NCI-H1417 treated with DMSO at 0.1 percent for 48 hours (cell line): ENCODE results near the gene CYP2B6.
"Not testable (repeated sequence)": the region's sequence is repeated elsewhere in the genome, so short reads cannot be mapped to it uniquely, and the experiment has no call there.

Experiments
- DNase-seq: peaks from one replicate; lab custom pipeline; 2025; lab: John Stamatoyannopoulos, UW

Gene CYP2B6

GRCh38 chr19:40990972-40991381, at the start of gene CYP2B6:
Gene CYP2B6, plus strand, starts transcription at chr19:40991282. Its CDS starts 24 bp downstream, at chr19:40991306.
- no peak for DNase-seq

- DNase-seq: no peak
Measured at GRCh38 chr19:40941481-40942219, 49.4 kb upstream of the CYP2B6 start.

GRCh38 chr19:40945645-40946044, 45.4 kb upstream of the CYP2B6 start:
- DNase-seq: no peak

- DNase-seq: no peak
Measured at GRCh38 chr19:40947114-40947513, 44.0 kb upstream of the CYP2B6 start.

GRCh38 chr19:40947573-40947972, 43.5 kb upstream of the CYP2B6 start:
- DNase-seq: no peak

GRCh38 chr19:40948580-40949299, 42.3 kb upstream of the CYP2B6 start:
- no peak for DNase-seq

GRCh38 chr19:40954573-40954972, 36.5 kb upstream of the CYP2B6 start:
- no peak for DNase-seq

- no peak for DNase-seq
Measured at GRCh38 chr19:40959338-40959737, 31.7 kb upstream of the CYP2B6 start.

GRCh38 chr19:40960062-40960685, 30.9 kb upstream of the CYP2B6 start:
- DNase-seq: no peak

GRCh38 chr19:40960780-40961179, 30.3 kb upstream of the CYP2B6 start:
- no peak for DNase-seq

- DNase-seq: no peak
Measured at GRCh38 chr19:40962460-40962961, 28.6 kb upstream of the CYP2B6 start.

GRCh38 chr19:40964361-40964760, 26.7 kb upstream of the CYP2B6 start:
- DNase-seq: not testable (repeated sequence)

GRCh38 chr19:40965351-40965750, 25.7 kb upstream of the CYP2B6 start:
- DNase-seq: not testable (repeated sequence)

- not testable (repeated sequence) for DNase-seq
Measured at GRCh38 chr19:40966591-40966990, 24.5 kb upstream of the CYP2B6 start.

GRCh38 chr19:40968065-40968464, 23.0 kb upstream of the CYP2B6 start:
- not testable (repeated sequence) for DNase-seq

- DNase-seq: not testable (repeated sequence)
Measured at GRCh38 chr19:40969721-40970120, 21.4 kb upstream of the CYP2B6 start.

GRCh38 chr19:40970396-40971345, 20.4 kb upstream of the CYP2B6 start:
- not testable (repeated sequence) for DNase-seq

- DNase-seq: no peak
Measured at GRCh38 chr19:40974633-40975037, 16.4 kb upstream of the CYP2B6 start.

- no peak for DNase-seq
Measured at GRCh38 chr19:40976134-40976533, 14.9 kb upstream of the CYP2B6 start.

- DNase-seq: no peak
Measured at GRCh38 chr19:40976724-40977123, 14.4 kb upstream of the CYP2B6 start.

GRCh38 chr19:40979759-40980158, 11.3 kb upstream of the CYP2B6 start:
- not testable (repeated sequence) for DNase-seq
